ENCODE measurements around the gene CHDH.

The CHDH gene

DNA sequence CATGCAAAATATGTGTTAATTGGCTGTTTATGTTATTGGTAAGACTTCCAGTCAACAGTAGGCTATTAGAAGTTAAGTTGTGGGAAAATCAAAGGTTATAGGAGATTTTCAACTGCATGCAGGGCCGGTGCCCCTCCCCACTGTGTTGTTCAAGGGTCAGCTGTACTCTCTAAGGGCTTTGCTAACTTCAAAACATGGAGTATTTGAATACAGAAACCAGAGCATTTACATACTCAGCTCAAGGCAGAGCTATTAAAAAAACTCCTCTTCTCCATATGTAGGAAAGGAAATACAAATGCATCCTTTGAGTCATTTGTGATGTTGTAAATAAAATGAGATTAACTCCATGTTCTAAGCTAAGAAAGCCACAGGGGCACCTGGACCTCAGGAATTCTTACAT is 16.9 kb upstream of the CHDH start:
- H3K27me3 ChIP-seq (ENCODE audit: low read length) = no peaks in the 10 kb centered on the region
- H3K4me2 ChIP-seq (ENCODE audit: low read depth, low read length, poor library complexity, severe bottlenecking) = no peak overlapping the region
- no peaks in the 10 kb centered on the region for H4K20me1 ChIP-seq (ENCODE audit: low read depth, low read length)
- H3K4me3 ChIP-seq (ENCODE audit: insufficient read depth, low read length, poor library complexity, severe bottlenecking) = no peak overlapping the region
- H3K79me2 ChIP-seq (ENCODE audit: insufficient read depth, low read length) = no peaks in the 10 kb centered on the region
- peaks cover 18% of the 10 kb centered on the region for H3F3A ChIP-seq (ENCODE audit: insufficient read depth)
- H3K9me3 ChIP-seq (ENCODE audit: insufficient read depth, low read length) = no peaks in the 10 kb centered on the region
- no peaks in the 10 kb centered on the region for H3K9me2 ChIP-seq (replicated peaks; ENCODE audit: insufficient read depth, low read length)
- H3K27ac ChIP-seq (ENCODE audit: low read depth, low read length) = 0 out of 2 replicates have a peak overlapping the region, but pooled peaks have one; percentile 3
- H2AFZ ChIP-seq (ENCODE audit: low read depth, low read length, severe bottlenecking) = no peak overlapping the region
- H3K9ac ChIP-seq (ENCODE audit: low read length) = no peak overlapping the region
- peaks cover 25% of the 10 kb centered on the region for H3K36me3 ChIP-seq (ENCODE audit: low read length)
- TF ChIP-seq, protein P1, sequence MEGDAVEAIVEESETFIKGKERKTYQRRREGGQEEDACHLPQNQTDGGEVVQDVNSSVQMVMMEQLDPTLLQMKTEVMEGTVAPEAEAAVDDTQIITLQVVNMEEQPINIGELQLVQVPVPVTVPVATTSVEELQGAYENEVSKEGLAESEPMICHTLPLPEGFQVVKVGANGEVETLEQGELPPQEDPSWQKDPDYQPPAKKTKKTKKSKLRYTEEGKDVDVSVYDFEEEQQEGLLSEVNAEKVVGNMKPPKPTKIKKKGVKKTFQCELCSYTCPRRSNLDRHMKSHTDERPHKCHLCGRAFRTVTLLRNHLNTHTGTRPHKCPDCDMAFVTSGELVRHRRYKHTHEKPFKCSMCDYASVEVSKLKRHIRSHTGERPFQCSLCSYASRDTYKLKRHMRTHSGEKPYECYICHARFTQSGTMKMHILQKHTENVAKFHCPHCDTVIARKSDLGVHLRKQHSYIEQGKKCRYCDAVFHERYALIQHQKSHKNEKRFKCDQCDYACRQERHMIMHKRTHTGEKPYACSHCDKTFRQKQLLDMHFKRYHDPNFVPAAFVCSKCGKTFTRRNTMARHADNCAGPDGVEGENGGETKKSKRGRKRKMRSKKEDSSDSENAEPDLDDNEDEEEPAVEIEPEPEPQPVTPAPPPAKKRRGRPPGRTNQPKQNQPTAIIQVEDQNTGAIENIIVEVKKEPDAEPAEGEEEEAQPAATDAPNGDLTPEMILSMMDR (IDR thresholded peaks at IDR 0.05; ENCODE audit: insufficient read depth, low read length, poor library complexity, severe bottlenecking) = no peak
- TF ChIP-seq EZH2phosphoT487 (conservative IDR thresholded peaks at IDR 0.05; ENCODE audit: low read length) = no peak

DNA sequence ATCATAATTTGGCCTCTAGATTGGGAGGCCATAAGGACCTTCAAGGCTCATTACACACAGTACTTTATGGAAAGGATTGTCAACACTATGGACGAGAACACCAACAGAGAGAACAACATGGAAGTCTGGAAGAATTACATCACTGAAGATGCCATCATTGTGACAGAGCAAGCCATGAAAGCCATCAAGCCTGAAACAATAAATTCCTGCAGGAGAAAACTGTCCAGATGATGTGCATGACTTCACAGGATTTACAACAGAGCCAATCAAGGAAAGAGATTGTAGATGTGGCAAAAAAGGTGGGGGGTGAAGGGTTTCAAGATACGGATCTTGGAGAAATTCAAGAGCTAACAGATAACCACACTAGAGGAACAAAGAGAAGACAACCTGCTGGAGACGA is 16.0 kb upstream of the CHDH start:
- H3K27ac ChIP-seq (ENCODE audit: low read depth, low read length) = no peak overlapping the region
- no peaks in the 10 kb centered on the region for H3K27me3 ChIP-seq (ENCODE audit: low read length)
- H4K20me1 ChIP-seq (ENCODE audit: low read depth, low read length) = no peaks in the 10 kb centered on the region
- H3K36me3 ChIP-seq (ENCODE audit: low read length) = peaks cover 25% of the 10 kb centered on the region
- H3K79me2 ChIP-seq (ENCODE audit: insufficient read depth, low read length) = no peaks in the 10 kb centered on the region
- no peaks in the 10 kb centered on the region for H3K9me3 ChIP-seq (ENCODE audit: insufficient read depth, low read length)
- H2AFZ ChIP-seq (ENCODE audit: low read depth, low read length, severe bottlenecking) = no peak overlapping the region
- H3K9ac ChIP-seq (ENCODE audit: low read length) = no peak overlapping the region
- H3K4me2 ChIP-seq (ENCODE audit: low read depth, low read length, poor library complexity, severe bottlenecking) = no peak overlapping the region
- H3K9me2 ChIP-seq (replicated peaks; ENCODE audit: insufficient read depth, low read length) = no peaks in the 10 kb centered on the region
- no peak for TF ChIP-seq EZH2phosphoT487 (conservative IDR thresholded peaks at IDR 0.05; ENCODE audit: low read length)
- TF ChIP-seq, protein P1 (IDR thresholded peaks at IDR 0.05; ENCODE audit: insufficient read depth, low read length, poor library complexity, severe bottlenecking) = no peak
- peaks cover 15% of the 10 kb centered on the region for H3F3A ChIP-seq (ENCODE audit: insufficient read depth)
- H3K4me3 ChIP-seq (ENCODE audit: insufficient read depth, low read length, poor library complexity, severe bottlenecking) = no peak overlapping the region

DNA sequence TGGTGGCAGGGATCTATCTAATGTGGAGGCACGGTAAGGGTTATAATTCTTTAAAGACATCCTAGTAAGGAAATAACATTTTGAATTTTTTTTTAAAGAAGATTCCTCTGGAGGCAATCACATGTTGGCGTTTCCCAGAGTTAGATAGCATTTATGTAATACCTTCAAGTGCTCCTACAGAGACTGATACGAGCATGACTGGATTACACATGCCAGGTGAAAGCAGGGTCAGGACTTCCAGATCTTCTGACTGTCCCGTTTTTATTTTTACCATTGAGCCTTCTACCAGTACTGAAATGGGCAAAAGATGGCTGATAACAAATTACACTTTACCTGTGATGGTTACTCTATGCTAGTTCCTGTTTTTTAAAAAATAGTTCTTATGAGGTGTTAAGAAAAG is 14.0 kb upstream of the CHDH start:
- peaks cover 6% of the 10 kb centered on the region for H3F3A ChIP-seq (ENCODE audit: insufficient read depth)
- no peak overlapping the region for H3K27ac ChIP-seq (ENCODE audit: low read depth, low read length)
- H3K9me2 ChIP-seq (replicated peaks; ENCODE audit: insufficient read depth, low read length) = no peaks in the 10 kb centered on the region
- H4K20me1 ChIP-seq (ENCODE audit: low read depth, low read length) = no peaks in the 10 kb centered on the region
- H3K4me2 ChIP-seq (ENCODE audit: low read depth, low read length, poor library complexity, severe bottlenecking) = no peak overlapping the region
- no peak for TF ChIP-seq EZH2phosphoT487 (conservative IDR thresholded peaks at IDR 0.05; ENCODE audit: low read length)
- TF ChIP-seq, protein P1 (IDR thresholded peaks at IDR 0.05; ENCODE audit: insufficient read depth, low read length, poor library complexity, severe bottlenecking) = no peak
- H3K27me3 ChIP-seq (ENCODE audit: low read length) = no peaks in the 10 kb centered on the region
- H3K9me3 ChIP-seq (ENCODE audit: insufficient read depth, low read length) = no peaks in the 10 kb centered on the region
- H3K79me2 ChIP-seq (ENCODE audit: insufficient read depth, low read length) = no peaks in the 10 kb centered on the region
- no peak overlapping the region for H3K4me3 ChIP-seq (ENCODE audit: insufficient read depth, low read length, poor library complexity, severe bottlenecking)
- H3K9ac ChIP-seq (ENCODE audit: low read length) = no peak overlapping the region
- peaks cover 21% of the 10 kb centered on the region for H3K36me3 ChIP-seq (ENCODE audit: low read length)
- H2AFZ ChIP-seq (ENCODE audit: low read depth, low read length, severe bottlenecking) = no peak overlapping the region
